ENCODE measurements around the gene UQCRQ. TPM values are rescaled to one million over a fixed set of nuclear protein-coding genes. Genes with fewer than 3 reads are reported as not detected.

The UQCRQ gene
- total RNA-seq: 1,839 TPM
- long read RNA-seq, transcript UQCRQ-203 (3 exons, 839 nt): major isoform, 567 of 679 reads
- long read RNA-seq, transcript UQCRQ-201 (2 exons, 586 nt): minor isoform, 30 of 679 reads
- long read RNA-seq, transcript UQCRQ-202 (3 exons, 429 nt): minor isoform, 32 of 679 reads
- long read RNA-seq, transcript UQCRQ-206 (2 exons, 874 nt): minor isoform, 9 of 679 reads
- long read RNA-seq, partial matches to known transcripts: 1 of 679 reads
- long read RNA-seq, other reads (novel, unspliced or antisense): 39 of 679 reads

DNA sequence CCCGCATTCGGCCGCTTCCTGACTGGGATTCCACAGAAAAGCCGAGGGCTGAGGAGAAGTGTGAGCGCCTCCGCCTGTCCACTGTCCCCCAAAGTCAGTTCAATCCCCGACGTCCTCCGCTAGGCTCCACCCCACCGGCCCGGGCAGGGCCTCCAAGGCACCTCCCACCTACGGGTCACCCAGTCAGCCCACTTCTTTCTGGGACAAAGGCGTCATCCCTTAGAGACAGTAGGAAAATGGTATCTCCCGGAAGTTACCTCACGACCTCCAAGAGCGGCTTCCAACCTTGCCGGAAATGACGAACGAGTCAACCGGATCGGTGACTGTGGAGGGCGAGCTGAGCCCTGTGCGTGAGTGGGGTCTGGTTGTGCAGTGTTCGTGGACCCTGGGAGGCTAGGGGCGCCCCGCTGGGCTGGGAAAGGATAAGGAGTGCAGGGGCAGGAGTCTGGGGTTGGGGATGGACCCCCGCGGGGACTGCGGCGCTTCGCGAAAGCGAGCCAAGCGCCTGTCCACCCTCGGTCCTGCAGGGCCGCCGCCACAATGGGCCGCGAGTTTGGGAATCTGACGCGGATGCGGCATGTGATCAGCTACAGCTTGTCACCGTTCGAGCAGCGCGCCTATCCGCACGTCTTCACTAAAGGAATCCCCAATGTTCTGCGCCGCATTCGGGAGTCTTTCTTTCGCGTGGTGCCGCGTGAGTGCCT, at the start of gene UQCRQ, which contains the start of gene GDF9:
TSS of gene UQCRQ (plus strand) at position 301 of the 704 bp plus-strand sequence. CDS start at position 541, 240 bp downstream.
TSS of gene GDF9 (minus strand) at position 128 of the 704 bp plus-strand sequence. CDS start 1,936 bp downstream, outside the sequence.
- intact Hi-C loops (cut with micrococcal nuclease): no loop called here
- H3K4me1 ChIP-seq: peaks cover 40% of the 10 kb centered on the region
- peak; percentile 95 for DNase-seq
- H3K27me3 ChIP-seq (ENCODE audit: low read depth): no peaks in the 10 kb centered on the region
- H3K36me3 ChIP-seq: peaks cover 33% of the 10 kb centered on the region
- H3K4me3 ChIP-seq: peak within 1 kb of the TSS; percentile 95
- H3K9me3 ChIP-seq (replicated peaks): no peaks in the 10 kb centered on the region
- peak within 1 kb of the TSS; percentile 97 for H3K27ac ChIP-seq (replicated peaks)
- TF ChIP-seq, protein P1, sequence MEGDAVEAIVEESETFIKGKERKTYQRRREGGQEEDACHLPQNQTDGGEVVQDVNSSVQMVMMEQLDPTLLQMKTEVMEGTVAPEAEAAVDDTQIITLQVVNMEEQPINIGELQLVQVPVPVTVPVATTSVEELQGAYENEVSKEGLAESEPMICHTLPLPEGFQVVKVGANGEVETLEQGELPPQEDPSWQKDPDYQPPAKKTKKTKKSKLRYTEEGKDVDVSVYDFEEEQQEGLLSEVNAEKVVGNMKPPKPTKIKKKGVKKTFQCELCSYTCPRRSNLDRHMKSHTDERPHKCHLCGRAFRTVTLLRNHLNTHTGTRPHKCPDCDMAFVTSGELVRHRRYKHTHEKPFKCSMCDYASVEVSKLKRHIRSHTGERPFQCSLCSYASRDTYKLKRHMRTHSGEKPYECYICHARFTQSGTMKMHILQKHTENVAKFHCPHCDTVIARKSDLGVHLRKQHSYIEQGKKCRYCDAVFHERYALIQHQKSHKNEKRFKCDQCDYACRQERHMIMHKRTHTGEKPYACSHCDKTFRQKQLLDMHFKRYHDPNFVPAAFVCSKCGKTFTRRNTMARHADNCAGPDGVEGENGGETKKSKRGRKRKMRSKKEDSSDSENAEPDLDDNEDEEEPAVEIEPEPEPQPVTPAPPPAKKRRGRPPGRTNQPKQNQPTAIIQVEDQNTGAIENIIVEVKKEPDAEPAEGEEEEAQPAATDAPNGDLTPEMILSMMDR (IDR thresholded peaks at IDR 0.05; ENCODE audit: borderline replicate concordance): peak; percentile 32

DNA sequence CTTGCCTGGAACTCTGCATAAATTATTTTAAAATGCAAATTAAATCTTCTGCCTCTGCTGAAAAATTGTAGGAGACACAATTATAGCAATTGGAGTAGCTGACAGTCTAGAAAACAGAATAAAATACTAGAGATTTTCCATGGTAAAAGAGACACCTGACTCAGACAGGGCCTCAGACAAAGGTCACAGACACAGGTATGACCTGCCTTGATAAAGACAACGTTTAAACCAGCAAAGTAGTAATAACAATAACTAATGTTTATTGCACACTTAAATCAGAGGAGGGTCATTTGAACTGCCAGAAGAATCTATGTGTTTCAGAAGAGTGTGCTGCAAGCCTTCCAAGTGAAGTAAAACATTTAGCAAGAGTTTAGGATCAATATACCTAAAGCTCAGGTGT, 49.4 kb upstream of the UQCRQ start:
- Histone ChIP-seq H3K9me3 (replicated peaks) (no peaks in the 10 kb centered on the region), H3K27ac (replicated peaks) (no peak overlapping the region), H3K4me3 (no peak overlapping the region), H3K4me1 (peaks cover 28% of the 10 kb centered on the region), H3K27me3 (ENCODE audit: low read depth) (peaks cover 35% of the 10 kb centered on the region), H3K36me3 (no peaks in the 10 kb centered on the region)
- intact Hi-C loops (cut with micrococcal nuclease): loop anchor here (10.0 kb wide), 1 partner anchor 72 kb away; the partner anchor contains the start of gene CCNI2
- no peak for DNase-seq
- TF ChIP-seq, protein P1 (IDR thresholded peaks at IDR 0.05; ENCODE audit: borderline replicate concordance): no peak

DNA sequence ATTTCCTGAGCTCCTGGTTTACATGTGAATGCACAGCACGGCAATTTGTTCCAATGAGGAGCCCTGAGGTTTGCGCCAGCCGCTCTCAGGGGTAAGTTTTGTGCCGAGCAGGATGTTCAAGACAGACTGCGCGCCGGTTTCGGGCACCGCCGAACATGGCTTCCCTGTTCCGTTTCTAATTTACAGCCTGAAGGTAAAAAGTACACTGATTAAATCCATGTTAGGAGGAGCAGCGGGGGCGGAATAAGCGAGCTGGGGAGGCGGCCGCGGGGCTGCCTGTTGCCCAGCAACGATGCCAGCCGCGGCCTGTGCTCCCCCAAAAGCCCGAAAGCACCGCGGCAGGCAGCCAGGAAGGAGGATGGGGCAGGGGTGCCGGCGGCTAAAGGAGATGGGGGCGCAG, 47.0 kb upstream of the UQCRQ start:
- Histone ChIP-seq H3K27me3 (ENCODE audit: low read depth) (peaks cover 11% of the 10 kb centered on the region), H3K36me3 (peaks cover 2% of the 10 kb centered on the region), H3K27ac (replicated peaks) (no peak overlapping the region), H3K9me3 (replicated peaks) (no peaks in the 10 kb centered on the region), H3K4me3 (peak overlapping the region; percentile 29), H3K4me1 (peaks cover 17% of the 10 kb centered on the region)
- intact Hi-C loops (cut with micrococcal nuclease): loop anchor here (10.0 kb wide), 1 partner anchor 75 kb away; the partner anchor contains the start of gene CCNI2
- DNase-seq: no peak
- TF ChIP-seq, protein P1 (IDR thresholded peaks at IDR 0.05; ENCODE audit: borderline replicate concordance): no peak

DNA sequence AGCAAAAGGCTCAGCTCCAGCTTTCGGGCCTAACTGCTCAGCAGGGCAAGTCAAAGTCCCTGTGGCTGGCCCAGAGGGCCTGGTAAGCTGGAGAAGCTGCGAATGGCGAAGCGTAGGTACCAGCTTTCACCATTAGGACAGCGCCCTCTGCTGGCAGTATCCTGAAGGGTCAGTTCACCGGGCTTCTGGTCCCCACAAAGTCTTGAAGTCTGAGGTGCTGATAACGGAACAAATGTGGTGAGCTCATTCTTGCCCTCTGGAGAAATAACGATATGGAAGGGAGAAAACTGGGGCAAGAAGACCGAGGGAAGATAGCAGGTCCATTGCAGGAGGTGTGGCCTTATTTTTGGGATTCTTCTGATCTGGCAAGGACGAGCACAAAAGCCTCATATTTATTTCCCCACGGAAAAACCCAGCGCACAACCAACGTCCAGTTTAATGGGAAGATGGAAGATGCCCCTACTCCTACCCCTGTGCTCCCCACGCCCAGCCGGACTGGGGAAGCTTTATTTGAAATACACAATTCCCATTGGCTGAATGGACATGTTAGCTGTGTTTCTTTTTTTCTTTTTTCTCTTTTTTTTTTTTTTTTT, 46.2 kb upstream of the UQCRQ start:
- Histone ChIP-seq H3K9me3 (replicated peaks) (no peaks in the 10 kb centered on the region), H3K36me3 (peaks cover 4% of the 10 kb centered on the region), H3K27ac (replicated peaks) (no peak overlapping the region), H3K4me3 (peak overlapping the region; percentile 29), H3K27me3 (ENCODE audit: low read depth) (peaks cover 8% of the 10 kb centered on the region), H3K4me1 (peaks cover 17% of the 10 kb centered on the region)
- TF ChIP-seq, protein P1 (IDR thresholded peaks at IDR 0.05; ENCODE audit: borderline replicate concordance): peak; percentile 93
- peak; percentile 89 for DNase-seq
- intact Hi-C loops (cut with micrococcal nuclease): no loop called here

DNA sequence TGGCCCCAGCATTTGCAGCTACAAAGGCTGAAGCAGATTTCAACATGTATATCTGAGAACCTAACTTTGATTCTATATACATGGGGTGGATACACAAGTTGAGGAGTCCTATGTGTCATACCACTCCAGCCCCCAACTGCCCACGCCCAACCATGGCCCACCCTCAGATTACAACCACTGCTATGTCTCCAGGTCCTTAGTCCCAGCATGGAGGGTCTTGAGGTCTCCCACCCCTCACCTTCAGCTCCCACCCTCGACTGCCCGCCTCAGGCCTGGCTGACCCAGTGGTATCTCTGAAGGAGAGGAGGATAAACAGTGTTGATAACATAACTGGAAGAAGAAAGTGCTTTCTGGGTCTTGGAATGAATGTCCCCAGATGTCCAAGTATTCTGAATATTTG, 45.1 kb upstream of the UQCRQ start:
- H3K9me3 ChIP-seq (replicated peaks): no peaks in the 10 kb centered on the region
- H3K4me1 ChIP-seq: peaks cover 24% of the 10 kb centered on the region
- H3K27ac ChIP-seq (replicated peaks): no peak overlapping the region
- peaks cover 8% of the 10 kb centered on the region for H3K27me3 ChIP-seq (ENCODE audit: low read depth)
- no peak overlapping the region for H3K4me3 ChIP-seq
- no peak for DNase-seq
- intact Hi-C loops (cut with micrococcal nuclease): no loop called here
- TF ChIP-seq, protein P1 (IDR thresholded peaks at IDR 0.05; ENCODE audit: borderline replicate concordance): no peak
- peaks cover 4% of the 10 kb centered on the region for H3K36me3 ChIP-seq

Measured in left ventricle myocardium inferior (tissue), 1 donor.